ENCODE data around the gene POMC.

- TF ChIP-seq CTCF (IDR thresholded peaks at IDR 0.05; ENCODE audit: borderline replicate concordance, extremely low read depth, low read length, poor library complexity, severe bottlenecking), result no peak
- no peak for TF ChIP-seq EZH2 (IDR thresholded peaks at IDR 0.05; ENCODE audit: borderline replicate concordance, low read depth, low read length, severe bottlenecking)
Measured at GRCh38 chr2:25161055-25161781, 7.2 kb downstream of the POMC start.

Measured in DND-41 (cell line).